Uterus (tissue), 2 donors: ENCODE data around the gene NR3C2.

Experiments used
- POLR2A ChIP-seq, 2 donors: fragments of 450-650 bp; IDR thresholded peaks; one replicate each; pipeline ENCODE4 v1.6.1; 2016; ENCODE audit warnings: antibody characterized with exemption in 2 of 2, mild to moderate bottlenecking in 1 of 2, moderate library complexity in 1 of 2
- TF ChIP-seq, protein P1 (sequence below), 4 experiments: fragments of 200-600 bp in 2 of 4; fragments of 450-650 bp in 2 of 4; sonication (generic) in 2 of 4; IDR thresholded peaks; one replicate each; pipeline ENCODE4 v1.5.1; 2016 to 2019; ENCODE audit warnings: antibody characterized with exemption in 4 of 4, mild to moderate bottlenecking in 2 of 4, moderate library complexity in 1 of 4

DNA sequence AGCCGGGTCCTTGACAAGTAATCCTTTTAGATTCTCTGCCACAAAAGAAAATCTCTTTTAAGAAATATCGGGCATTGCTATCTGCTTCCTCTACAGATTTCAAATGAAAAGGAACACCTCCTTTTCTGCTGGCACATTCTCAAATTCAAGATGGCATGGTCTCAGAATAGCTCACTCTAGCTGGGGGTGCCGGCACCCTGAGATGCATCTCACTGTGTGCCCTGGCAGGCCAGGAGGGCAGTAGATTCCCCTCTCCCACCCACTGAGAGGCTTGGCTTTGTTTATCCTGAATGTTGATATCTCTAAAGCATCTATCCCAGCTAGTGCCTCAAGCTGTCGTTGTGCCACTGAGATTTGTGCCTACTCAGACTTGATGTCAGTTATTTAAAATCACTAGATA, 390.8 kb downstream of the NR3C2 start:
- TF ChIP-seq, protein P1, sequence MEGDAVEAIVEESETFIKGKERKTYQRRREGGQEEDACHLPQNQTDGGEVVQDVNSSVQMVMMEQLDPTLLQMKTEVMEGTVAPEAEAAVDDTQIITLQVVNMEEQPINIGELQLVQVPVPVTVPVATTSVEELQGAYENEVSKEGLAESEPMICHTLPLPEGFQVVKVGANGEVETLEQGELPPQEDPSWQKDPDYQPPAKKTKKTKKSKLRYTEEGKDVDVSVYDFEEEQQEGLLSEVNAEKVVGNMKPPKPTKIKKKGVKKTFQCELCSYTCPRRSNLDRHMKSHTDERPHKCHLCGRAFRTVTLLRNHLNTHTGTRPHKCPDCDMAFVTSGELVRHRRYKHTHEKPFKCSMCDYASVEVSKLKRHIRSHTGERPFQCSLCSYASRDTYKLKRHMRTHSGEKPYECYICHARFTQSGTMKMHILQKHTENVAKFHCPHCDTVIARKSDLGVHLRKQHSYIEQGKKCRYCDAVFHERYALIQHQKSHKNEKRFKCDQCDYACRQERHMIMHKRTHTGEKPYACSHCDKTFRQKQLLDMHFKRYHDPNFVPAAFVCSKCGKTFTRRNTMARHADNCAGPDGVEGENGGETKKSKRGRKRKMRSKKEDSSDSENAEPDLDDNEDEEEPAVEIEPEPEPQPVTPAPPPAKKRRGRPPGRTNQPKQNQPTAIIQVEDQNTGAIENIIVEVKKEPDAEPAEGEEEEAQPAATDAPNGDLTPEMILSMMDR (IDR thresholded peaks at IDR 0.05) = no peak
- no peak for TF ChIP-seq POLR2A (IDR thresholded peaks at IDR 0.05)
